ENCODE results near the gene SORCS2.

DNA sequence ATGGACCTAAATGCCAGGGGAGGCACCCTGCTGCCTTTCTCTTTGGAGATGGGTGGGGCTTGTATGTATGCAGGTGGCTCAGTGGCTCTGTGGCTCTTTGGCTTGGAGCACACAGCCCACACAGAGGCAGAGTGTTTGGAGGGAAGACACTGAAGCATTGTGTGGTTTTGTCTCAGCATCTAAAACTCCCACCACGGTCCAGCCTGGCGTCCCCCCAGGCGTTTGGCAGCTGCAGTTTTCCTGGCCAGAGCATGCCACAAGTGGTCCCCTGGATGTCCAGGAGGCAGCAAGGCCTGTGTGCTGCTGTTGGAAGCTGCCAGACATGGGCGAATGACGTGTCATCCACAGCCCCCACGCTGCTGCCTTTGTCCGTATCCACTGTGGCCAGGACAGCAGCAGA lies 274.6 kb downstream of the SORCS2 start:
- TF ChIP-seq, protein P1, sequence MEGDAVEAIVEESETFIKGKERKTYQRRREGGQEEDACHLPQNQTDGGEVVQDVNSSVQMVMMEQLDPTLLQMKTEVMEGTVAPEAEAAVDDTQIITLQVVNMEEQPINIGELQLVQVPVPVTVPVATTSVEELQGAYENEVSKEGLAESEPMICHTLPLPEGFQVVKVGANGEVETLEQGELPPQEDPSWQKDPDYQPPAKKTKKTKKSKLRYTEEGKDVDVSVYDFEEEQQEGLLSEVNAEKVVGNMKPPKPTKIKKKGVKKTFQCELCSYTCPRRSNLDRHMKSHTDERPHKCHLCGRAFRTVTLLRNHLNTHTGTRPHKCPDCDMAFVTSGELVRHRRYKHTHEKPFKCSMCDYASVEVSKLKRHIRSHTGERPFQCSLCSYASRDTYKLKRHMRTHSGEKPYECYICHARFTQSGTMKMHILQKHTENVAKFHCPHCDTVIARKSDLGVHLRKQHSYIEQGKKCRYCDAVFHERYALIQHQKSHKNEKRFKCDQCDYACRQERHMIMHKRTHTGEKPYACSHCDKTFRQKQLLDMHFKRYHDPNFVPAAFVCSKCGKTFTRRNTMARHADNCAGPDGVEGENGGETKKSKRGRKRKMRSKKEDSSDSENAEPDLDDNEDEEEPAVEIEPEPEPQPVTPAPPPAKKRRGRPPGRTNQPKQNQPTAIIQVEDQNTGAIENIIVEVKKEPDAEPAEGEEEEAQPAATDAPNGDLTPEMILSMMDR (IDR thresholded peaks at IDR 0.05), result no peak
- no peak for TF ChIP-seq POLR2AphosphoS5 (IDR thresholded peaks at IDR 0.05)

Measured in breast epithelium (tissue), 3 donors.